MM.1S (cell line): ENCODE results near the gene ZNF691.
"Not testable (repeated sequence)": the region's sequence is repeated elsewhere in the genome, so short reads cannot be mapped to it uniquely, and the experiment has no call there.

Experiments
- DNase-seq: peaks from one replicate; pipeline ENCODE4 v3.0.0-alpha.2; 2015
- H2AFZ ChIP-seq: fragments of 300-600 bp; sonication (generic); 2 replicates; pipeline ENCODE4 v1.6.0; 2016; ENCODE audit warnings: antibody characterized with exemption, low read length
- H3F3A ChIP-seq: fragments of 300-600 bp; sonication (generic); 2 replicates; pipeline ENCODE4 v1.6.1; 2016; ENCODE audit warnings: mild to moderate bottlenecking, antibody characterized with exemption, low read length, moderate library complexity, mixed read lengths; ENCODE audit not compliant: insufficient read depth
- H3K27ac ChIP-seq: fragments of 300-600 bp; sonication (generic); 2 replicates; pipeline ENCODE4 v1.5.1; 2016; ENCODE audit warnings: mild to moderate bottlenecking, low read length
- H3K27me3 ChIP-seq: fragments of 300-600 bp; sonication (generic); replicated peaks from 2 replicates; pipeline ENCODE4 v1.6.0; 2016; ENCODE audit warnings: low read length; ENCODE audit not compliant: insufficient read depth
- H3K36me3 ChIP-seq: fragments of 300-600 bp; sonication (generic); replicated peaks from 2 replicates; pipeline ENCODE4 v1.6.1; 2016; ENCODE audit warnings: mild to moderate bottlenecking, low read length, mixed read lengths; ENCODE audit not compliant: insufficient read depth
- H3K4me1 ChIP-seq: fragments of 300-600 bp; sonication (generic); 2 replicates; pipeline ENCODE4 v1.6.1; 2016; ENCODE audit warnings: low read length, mixed read lengths
- H3K4me2 ChIP-seq: fragments of 300-600 bp; sonication (generic); 2 replicates; pipeline ENCODE4 v1.6.0; 2016; ENCODE audit warnings: low read depth, low read length
- H3K4me3 ChIP-seq: fragments of 300-600 bp; sonication (generic); 2 replicates; pipeline ENCODE4 v1.5.1; 2016; ENCODE audit warnings: low read length, mixed read lengths
- H3K79me2 ChIP-seq: fragments of 300-600 bp; sonication (generic); 2 replicates; pipeline ENCODE4 v1.6.1; 2016; ENCODE audit warnings: mixed run types, low read length, mixed read lengths
- H3K9ac ChIP-seq: fragments of 300-600 bp; sonication (generic); 2 replicates; pipeline ENCODE4 v1.6.1; 2016; ENCODE audit warnings: low read length, mixed read lengths
- H3K9me2 ChIP-seq: fragments of 300-600 bp; sonication (generic); replicated peaks from 2 replicates; pipeline ENCODE4 v1.6.1; 2016; ENCODE audit warnings: mild to moderate bottlenecking, low read length, mixed read lengths; ENCODE audit not compliant: insufficient read depth
- H3K9me3 ChIP-seq: fragments of 300-600 bp; sonication (generic); replicated peaks from 2 replicates; pipeline ENCODE4 v1.6.1; 2016; ENCODE audit warnings: mild to moderate bottlenecking, low read length, mixed read lengths; ENCODE audit not compliant: insufficient read depth
- H4K20me1 ChIP-seq: fragments of 300-600 bp; sonication (generic); 2 replicates; pipeline ENCODE4 v1.6.1; 2016; ENCODE audit warnings: mild to moderate bottlenecking, low read length, moderate library complexity, mixed read lengths; ENCODE audit not compliant: insufficient read depth
- CTCF ChIP-seq: fragments of 300-600 bp; sonication (generic); IDR thresholded peaks from 2 replicates; pipeline ENCODE4 v1.5.1; 2016; ENCODE audit warnings: antibody characterized with exemption, low read length, mixed read lengths
- EZH2 ChIP-seq: fragments of 300-600 bp; sonication (generic); optimal IDR thresholded peaks from 2 replicates; pipeline ENCODE3; 2017; ENCODE audit warnings: low read depth, mild to moderate bottlenecking, antibody characterized with exemption, low read length, mixed read lengths
- EZH2phosphoT487 ChIP-seq: fragments of 300-600 bp; sonication (generic); IDR thresholded peaks from 2 replicates; pipeline ENCODE4 v1.6.1; 2018; ENCODE audit warnings: antibody characterized with exemption, low read length

The ZNF691 gene

GRCh38 chr1:42807056-42807668, 39.3 kb upstream of the ZNF691 start:
- Histone ChIP-seq H3K9ac (no peak overlapping the region), H3K9me3 (no peaks in the 10 kb centered on the region), H3K4me3 (no peak overlapping the region), H3F3A (no peaks in the 10 kb centered on the region), H4K20me1 (no peaks in the 10 kb centered on the region), H3K4me1 (no peaks in the 10 kb centered on the region), H3K4me2 (no peak overlapping the region), H3K36me3 (no peaks in the 10 kb centered on the region), H3K79me2 (no peaks in the 10 kb centered on the region), H3K27me3 (no peaks in the 10 kb centered on the region), H2AFZ (no peak overlapping the region), H3K9me2 (no peaks in the 10 kb centered on the region), H3K27ac (no peak overlapping the region)
- no peak for DNase-seq
- TF ChIP-seq EZH2, result no peak
- TF ChIP-seq EZH2phosphoT487, result no peak
- no peak for TF ChIP-seq CTCF

- H2AFZ ChIP-seq, H3K4me1 ChIP-seq, H4K20me1 ChIP-seq, H3K27me3 ChIP-seq, H3K4me2 ChIP-seq, H3K9ac ChIP-seq, H3F3A ChIP-seq, H3K9me3 ChIP-seq, H3K27ac ChIP-seq, H3K36me3 ChIP-seq, H3K4me3 ChIP-seq, H3K79me2 ChIP-seq, H3K9me2 ChIP-seq, DNase-seq: not testable (repeated sequence)
Measured at GRCh38 chr1:42814815-42815214, 31.6 kb upstream of the ZNF691 start.

DNA sequence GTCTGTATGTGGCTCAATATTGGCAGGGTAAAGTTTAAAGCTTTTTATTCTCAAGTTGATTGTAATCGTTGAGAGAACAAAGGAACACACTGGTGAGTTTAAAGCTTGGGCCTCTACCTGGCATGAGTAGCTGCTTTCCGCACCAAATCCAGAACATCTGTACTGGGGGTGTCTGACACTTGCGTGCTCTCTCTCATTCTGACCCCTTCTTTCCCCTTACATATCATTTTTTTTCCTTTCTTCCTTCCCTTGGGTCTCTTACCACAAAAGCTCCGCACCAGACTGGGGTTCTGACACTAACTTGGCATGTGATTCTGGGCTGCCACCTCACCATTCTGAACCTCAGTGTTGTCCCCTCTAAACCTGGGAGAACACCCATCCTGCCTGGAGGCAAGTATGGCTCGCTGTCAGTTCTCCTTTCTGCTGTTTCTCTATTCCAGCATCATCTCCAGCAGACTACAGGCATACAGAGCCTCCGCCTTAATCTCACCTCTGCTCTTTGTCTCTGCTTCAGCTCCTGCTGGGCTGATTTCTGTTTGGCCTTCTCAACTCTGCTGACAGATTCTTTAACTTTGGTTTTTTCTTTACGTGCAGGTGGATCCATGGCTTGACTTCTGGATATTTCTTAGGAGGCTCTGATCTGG, 30.4 kb upstream of the ZNF691 start:
- Histone ChIP-seq H3K4me2 (peak overlapping the region; percentile 90), H2AFZ (peak overlapping the region; percentile 98), H4K20me1 (no peaks in the 10 kb centered on the region), H3K27ac (peak overlapping the region; percentile 37; the same call in 1 of the 2 replicates), H3K9ac (peak overlapping the region; percentile 71; the same call in 1 of the 2 replicates), H3K9me2 (no peaks in the 10 kb centered on the region), H3K27me3 (no peaks in the 10 kb centered on the region), H3K4me3 (peak overlapping the region; percentile 85), H3K79me2 (no peaks in the 10 kb centered on the region), H3K36me3 (no peaks in the 10 kb centered on the region), H3K9me3 (no peaks in the 10 kb centered on the region), H3F3A (peaks cover 8% of the 10 kb centered on the region; the same call in 1 of the 2 replicates), H3K4me1 (peaks cover 6% of the 10 kb centered on the region)
- no peak for TF ChIP-seq CTCF
- no peak for TF ChIP-seq EZH2
- TF ChIP-seq EZH2phosphoT487, result no peak
- peak; percentile 17 for DNase-seq
